Measurements from ENCODE around the gene SLC38A11.

DNA sequence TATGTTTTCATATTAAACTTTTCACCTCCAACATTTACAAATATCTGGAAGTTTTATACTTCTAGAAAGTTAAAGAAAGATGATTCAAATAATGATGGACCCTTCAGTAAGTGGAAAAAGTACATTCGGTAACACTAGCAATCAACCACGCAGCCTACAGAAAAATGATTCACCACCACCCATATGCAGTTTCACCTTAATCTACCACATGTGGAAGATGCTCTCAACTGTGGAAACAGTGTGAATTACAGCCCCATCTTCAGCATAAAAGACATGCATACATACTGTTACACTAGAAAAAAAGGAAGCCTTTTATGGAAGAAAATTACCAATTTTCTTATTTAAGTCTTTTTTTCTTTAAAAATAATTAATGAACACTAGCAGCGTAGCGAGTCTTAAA, 1.1 kb downstream of the SLC38A11 start:
- TF ChIP-seq, protein P1, sequence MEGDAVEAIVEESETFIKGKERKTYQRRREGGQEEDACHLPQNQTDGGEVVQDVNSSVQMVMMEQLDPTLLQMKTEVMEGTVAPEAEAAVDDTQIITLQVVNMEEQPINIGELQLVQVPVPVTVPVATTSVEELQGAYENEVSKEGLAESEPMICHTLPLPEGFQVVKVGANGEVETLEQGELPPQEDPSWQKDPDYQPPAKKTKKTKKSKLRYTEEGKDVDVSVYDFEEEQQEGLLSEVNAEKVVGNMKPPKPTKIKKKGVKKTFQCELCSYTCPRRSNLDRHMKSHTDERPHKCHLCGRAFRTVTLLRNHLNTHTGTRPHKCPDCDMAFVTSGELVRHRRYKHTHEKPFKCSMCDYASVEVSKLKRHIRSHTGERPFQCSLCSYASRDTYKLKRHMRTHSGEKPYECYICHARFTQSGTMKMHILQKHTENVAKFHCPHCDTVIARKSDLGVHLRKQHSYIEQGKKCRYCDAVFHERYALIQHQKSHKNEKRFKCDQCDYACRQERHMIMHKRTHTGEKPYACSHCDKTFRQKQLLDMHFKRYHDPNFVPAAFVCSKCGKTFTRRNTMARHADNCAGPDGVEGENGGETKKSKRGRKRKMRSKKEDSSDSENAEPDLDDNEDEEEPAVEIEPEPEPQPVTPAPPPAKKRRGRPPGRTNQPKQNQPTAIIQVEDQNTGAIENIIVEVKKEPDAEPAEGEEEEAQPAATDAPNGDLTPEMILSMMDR (IDR thresholded peaks at IDR 0.05) = no peak
- TF ChIP-seq EZH2phosphoT487 (IDR thresholded peaks at IDR 0.05; ENCODE audit: borderline replicate concordance, low read depth) (no peak), YY1 (IDR thresholded peaks at IDR 0.05; ENCODE audit: low read depth) (no peak), TAF1 (IDR thresholded peaks at IDR 0.05; ENCODE audit: borderline replicate concordance, low read depth, low read length) (no peak), RCOR1 (IDR thresholded peaks at IDR 0.05; ENCODE audit: low read length) (no peak)
- TF ChIP-seq, protein P2, sequence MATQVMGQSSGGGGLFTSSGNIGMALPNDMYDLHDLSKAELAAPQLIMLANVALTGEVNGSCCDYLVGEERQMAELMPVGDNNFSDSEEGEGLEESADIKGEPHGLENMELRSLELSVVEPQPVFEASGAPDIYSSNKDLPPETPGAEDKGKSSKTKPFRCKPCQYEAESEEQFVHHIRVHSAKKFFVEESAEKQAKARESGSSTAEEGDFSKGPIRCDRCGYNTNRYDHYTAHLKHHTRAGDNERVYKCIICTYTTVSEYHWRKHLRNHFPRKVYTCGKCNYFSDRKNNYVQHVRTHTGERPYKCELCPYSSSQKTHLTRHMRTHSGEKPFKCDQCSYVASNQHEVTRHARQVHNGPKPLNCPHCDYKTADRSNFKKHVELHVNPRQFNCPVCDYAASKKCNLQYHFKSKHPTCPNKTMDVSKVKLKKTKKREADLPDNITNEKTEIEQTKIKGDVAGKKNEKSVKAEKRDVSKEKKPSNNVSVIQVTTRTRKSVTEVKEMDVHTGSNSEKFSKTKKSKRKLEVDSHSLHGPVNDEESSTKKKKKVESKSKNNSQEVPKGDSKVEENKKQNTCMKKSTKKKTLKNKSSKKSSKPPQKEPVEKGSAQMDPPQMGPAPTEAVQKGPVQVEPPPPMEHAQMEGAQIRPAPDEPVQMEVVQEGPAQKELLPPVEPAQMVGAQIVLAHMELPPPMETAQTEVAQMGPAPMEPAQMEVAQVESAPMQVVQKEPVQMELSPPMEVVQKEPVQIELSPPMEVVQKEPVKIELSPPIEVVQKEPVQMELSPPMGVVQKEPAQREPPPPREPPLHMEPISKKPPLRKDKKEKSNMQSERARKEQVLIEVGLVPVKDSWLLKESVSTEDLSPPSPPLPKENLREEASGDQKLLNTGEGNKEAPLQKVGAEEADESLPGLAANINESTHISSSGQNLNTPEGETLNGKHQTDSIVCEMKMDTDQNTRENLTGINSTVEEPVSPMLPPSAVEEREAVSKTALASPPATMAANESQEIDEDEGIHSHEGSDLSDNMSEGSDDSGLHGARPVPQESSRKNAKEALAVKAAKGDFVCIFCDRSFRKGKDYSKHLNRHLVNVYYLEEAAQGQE (IDR thresholded peaks at IDR 0.05; ENCODE audit: low read depth, low read length) = no peak
- TF ChIP-seq, protein P3, sequence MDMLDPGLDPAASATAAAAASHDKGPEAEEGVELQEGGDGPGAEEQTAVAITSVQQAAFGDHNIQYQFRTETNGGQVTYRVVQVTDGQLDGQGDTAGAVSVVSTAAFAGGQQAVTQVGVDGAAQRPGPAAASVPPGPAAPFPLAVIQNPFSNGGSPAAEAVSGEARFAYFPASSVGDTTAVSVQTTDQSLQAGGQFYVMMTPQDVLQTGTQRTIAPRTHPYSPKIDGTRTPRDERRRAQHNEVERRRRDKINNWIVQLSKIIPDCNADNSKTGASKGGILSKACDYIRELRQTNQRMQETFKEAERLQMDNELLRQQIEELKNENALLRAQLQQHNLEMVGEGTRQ (IDR thresholded peaks at IDR 0.05; ENCODE audit: borderline replicate concordance, low read depth, low read length) = no peak
- TF ChIP-seq, protein P4, sequence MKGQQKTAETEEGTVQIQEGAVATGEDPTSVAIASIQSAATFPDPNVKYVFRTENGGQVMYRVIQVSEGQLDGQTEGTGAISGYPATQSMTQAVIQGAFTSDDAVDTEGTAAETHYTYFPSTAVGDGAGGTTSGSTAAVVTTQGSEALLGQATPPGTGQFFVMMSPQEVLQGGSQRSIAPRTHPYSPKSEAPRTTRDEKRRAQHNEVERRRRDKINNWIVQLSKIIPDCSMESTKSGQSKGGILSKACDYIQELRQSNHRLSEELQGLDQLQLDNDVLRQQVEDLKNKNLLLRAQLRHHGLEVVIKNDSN (IDR thresholded peaks at IDR 0.05; ENCODE audit: borderline replicate concordance, low read depth) = no peak

Data from SK-N-SH (cell line).